Measurements from ENCODE around the gene LHFPL2.
"Not testable (repeated sequence)": the region's sequence is repeated elsewhere in the genome, so short reads cannot be mapped to it uniquely, and the experiment has no call there.

Gene LHFPL2

GRCh38 chr5:78638973-78639669 lies 9.5 kb downstream of the LHFPL2 start:
- no peak for DNase-seq

- no peak for DNase-seq
Measured at GRCh38 chr5:78638423-78638822, 10.1 kb downstream of the LHFPL2 start.

GRCh38 chr5:78637468-78637867 lies 11.1 kb downstream of the LHFPL2 start:
- no peak for DNase-seq

- DNase-seq = no peak
Measured at GRCh38 chr5:78636682-78637081, 11.9 kb downstream of the LHFPL2 start.

- no peak for DNase-seq
Measured at GRCh38 chr5:78634634-78635033, 13.9 kb downstream of the LHFPL2 start.

- DNase-seq = no peak
Measured at GRCh38 chr5:78634229-78634628, 14.3 kb downstream of the LHFPL2 start.

GRCh38 chr5:78633700-78634099 lies 14.9 kb downstream of the LHFPL2 start:
- DNase-seq = no peak

- no peak for DNase-seq
Measured at GRCh38 chr5:78632467-78632866, 16.1 kb downstream of the LHFPL2 start.

GRCh38 chr5:78631931-78632330 lies 16.6 kb downstream of the LHFPL2 start:
- no peak for DNase-seq

GRCh38 chr5:78630047-78630446 lies 18.5 kb downstream of the LHFPL2 start:
- no peak for DNase-seq

- DNase-seq = no peak
Measured at GRCh38 chr5:78629624-78630023, 18.9 kb downstream of the LHFPL2 start.

GRCh38 chr5:78628270-78628992 lies 20.1 kb downstream of the LHFPL2 start:
- no peak for DNase-seq

GRCh38 chr5:78627766-78628165 lies 20.8 kb downstream of the LHFPL2 start:
- DNase-seq = no peak

- DNase-seq = no peak
Measured at GRCh38 chr5:78627175-78627574, 21.4 kb downstream of the LHFPL2 start.

GRCh38 chr5:78626009-78626571 lies 22.5 kb downstream of the LHFPL2 start:
- no peak for DNase-seq

- no peak for DNase-seq
Measured at GRCh38 chr5:78624992-78625391, 23.6 kb downstream of the LHFPL2 start.

GRCh38 chr5:78624011-78624541 lies 24.5 kb downstream of the LHFPL2 start:
- no peak for DNase-seq

- no peak for DNase-seq
Measured at GRCh38 chr5:78622302-78622971, 26.1 kb downstream of the LHFPL2 start.

- DNase-seq = no peak
Measured at GRCh38 chr5:78621291-78621738, 27.3 kb downstream of the LHFPL2 start.

- not testable (repeated sequence) for DNase-seq
Measured at GRCh38 chr5:78620119-78620518, 28.5 kb downstream of the LHFPL2 start.

- DNase-seq = no peak
Measured at GRCh38 chr5:78618303-78618702, 30.3 kb downstream of the LHFPL2 start.

GRCh38 chr5:78615697-78616096 lies 32.9 kb downstream of the LHFPL2 start:
- no peak for DNase-seq

GRCh38 chr5:78614816-78615215 lies 33.8 kb downstream of the LHFPL2 start:
- no peak for DNase-seq
